ENCODE data around the gene CSGALNACT2. TPM values are rescaled to one million over a fixed set of nuclear protein-coding genes. Genes with fewer than 3 reads are reported as not detected.

CSGALNACT2 gene
- total and polyA plus RNA-seq, 2 of the 13 experiments (the other 11 are each of a cell fraction or from before 2014, with no cell fraction given), result 3.3 to 7.1 TPM

DNA sequence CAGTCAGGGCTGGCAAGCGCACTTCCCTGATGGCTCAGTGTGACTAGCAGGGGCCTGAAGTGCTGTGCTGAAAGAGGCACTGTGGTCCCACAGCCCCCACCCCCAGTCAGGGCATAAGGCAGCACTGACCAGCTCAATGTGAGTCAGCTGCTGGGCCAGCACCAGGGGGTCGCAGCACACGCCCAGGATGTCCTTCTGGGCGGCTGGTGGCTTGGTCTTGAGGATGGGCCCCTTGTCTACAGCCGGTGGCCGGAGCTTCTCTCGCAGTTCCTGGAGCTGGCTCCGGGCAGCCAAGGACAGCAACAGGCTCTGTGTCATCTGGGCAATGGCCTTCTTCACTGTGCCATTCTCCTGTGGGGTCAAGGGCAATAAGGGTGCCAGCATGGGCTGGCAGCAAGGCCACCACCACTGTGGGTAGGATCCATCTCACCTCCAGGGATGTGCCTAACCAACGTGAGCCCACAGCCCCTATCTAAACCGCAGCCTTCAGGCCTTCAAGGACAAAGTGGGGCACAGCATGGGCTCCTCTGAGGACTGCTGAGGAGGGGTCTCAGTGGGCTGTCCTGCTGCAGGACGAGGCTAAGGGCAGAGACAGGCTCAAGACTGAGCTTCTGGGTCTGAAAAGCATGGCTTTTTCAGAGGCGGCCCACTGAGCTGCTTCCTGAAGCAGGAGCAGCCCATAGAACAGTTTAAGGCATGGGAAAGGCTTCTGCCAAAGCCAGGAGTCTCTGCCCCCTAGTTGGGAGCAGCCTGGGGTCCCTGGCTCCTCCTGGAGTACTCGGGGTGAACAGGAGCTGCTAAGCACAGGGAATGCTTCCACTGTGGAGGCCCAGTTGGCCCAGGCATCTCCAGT, 62.5 kb downstream of the CSGALNACT2 start:
- Histone ChIP-seq H3K4me1 (ENCODE audit: insufficient read depth, low read length) (no peaks in the 10 kb centered on the region), H3K79me2 (ENCODE audit: insufficient read depth, low read length) (no peaks in the 10 kb centered on the region), H3K9ac (ENCODE audit: insufficient read depth, low read depth, low read length) (no peak overlapping the region), H3K4me2 (ENCODE audit: low read depth, low read length) (no peak overlapping the region), H3K27ac (ENCODE audit: extremely low read length, insufficient read depth, low read length) (no peak overlapping the region), H3K9me3 (ENCODE audit: low read length) (no peaks in the 10 kb centered on the region), H3K4me3 (replicated peaks in 1 of 3; ENCODE audit: insufficient read depth in 1 of 3, low read depth in 2 of 3, low read length in 3 of 3) (no peak overlapping the region), H2AFZ (ENCODE audit: low read length) (no peak overlapping the region), H3K36me3 (replicated peaks in 1 of 2; ENCODE audit: control insufficient read depth in 1 of 2, insufficient read depth in 2 of 2, low read length in 2 of 2) (no peaks in the 10 kb centered on the region), H4K20me1 (ENCODE audit: insufficient read depth, low read length) (no peaks in the 10 kb centered on the region), H3K27me3 (ENCODE audit: control insufficient read depth in 1 of 2, insufficient read depth in 2 of 2, low read length in 2 of 2) (peaks cover 0 to 5% of the 10 kb centered on the region in 2 experiments; a peak in 3 of 5 replicates)
- FAIRE-seq (no peak), DNase-seq (ENCODE audit: low spot score) (no peak), ATAC-seq (no peak)
- CTCF ChIA-PET (ENCODE audit: low intra/inter-chr PET ratio, low total read pairs), result no interaction called here
- WGBS (ENCODE audit: low lambda C conversion rate), result 41% methylated on average over 5 of the region's 13 CpGs
- TF ChIP-seq NFIC (IDR thresholded peaks at IDR 0.05; ENCODE audit: low read length) (no peak), PAF1 (CRISPR knock-in tag; IDR thresholded peaks at IDR 0.05) (no peak), NR1H2 (CRISPR knock-in tag; IDR thresholded peaks at IDR 0.05; ENCODE audit: borderline replicate concordance, low read depth) (no peak), TCF7L2 (IDR thresholded peaks at IDR 0.05; ENCODE audit: low read depth, low read length) (no peak), GATA4 (IDR thresholded peaks at IDR 0.05; ENCODE audit: borderline replicate concordance, low read depth) (no peak), THYN1 (CRISPR knock-in tag; IDR thresholded peaks at IDR 0.05; ENCODE audit: borderline replicate concordance, low read depth) (no peak), MEIS2 (CRISPR knock-in tag; IDR thresholded peaks at IDR 0.05) (no peak), HNRNPUL1 (IDR thresholded peaks at IDR 0.05; ENCODE audit: low read depth, low read length) (no peak)
- TF ChIP-seq, protein P1, sequence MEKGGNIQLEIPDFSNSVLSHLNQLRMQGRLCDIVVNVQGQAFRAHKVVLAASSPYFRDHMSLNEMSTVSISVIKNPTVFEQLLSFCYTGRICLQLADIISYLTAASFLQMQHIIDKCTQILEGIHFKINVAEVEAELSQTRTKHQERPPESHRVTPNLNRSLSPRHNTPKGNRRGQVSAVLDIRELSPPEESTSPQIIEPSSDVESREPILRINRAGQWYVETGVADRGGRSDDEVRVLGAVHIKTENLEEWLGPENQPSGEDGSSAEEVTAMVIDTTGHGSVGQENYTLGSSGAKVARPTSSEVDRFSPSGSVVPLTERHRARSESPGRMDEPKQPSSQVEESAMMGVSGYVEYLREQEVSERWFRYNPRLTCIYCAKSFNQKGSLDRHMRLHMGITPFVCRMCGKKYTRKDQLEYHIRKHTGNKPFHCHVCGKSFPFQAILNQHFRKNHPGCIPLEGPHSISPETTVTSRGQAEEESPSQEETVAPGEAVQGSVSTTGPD (CRISPR knock-in tag; IDR thresholded peaks at IDR 0.05), result no peak
- TF ChIP-seq, protein P2, sequence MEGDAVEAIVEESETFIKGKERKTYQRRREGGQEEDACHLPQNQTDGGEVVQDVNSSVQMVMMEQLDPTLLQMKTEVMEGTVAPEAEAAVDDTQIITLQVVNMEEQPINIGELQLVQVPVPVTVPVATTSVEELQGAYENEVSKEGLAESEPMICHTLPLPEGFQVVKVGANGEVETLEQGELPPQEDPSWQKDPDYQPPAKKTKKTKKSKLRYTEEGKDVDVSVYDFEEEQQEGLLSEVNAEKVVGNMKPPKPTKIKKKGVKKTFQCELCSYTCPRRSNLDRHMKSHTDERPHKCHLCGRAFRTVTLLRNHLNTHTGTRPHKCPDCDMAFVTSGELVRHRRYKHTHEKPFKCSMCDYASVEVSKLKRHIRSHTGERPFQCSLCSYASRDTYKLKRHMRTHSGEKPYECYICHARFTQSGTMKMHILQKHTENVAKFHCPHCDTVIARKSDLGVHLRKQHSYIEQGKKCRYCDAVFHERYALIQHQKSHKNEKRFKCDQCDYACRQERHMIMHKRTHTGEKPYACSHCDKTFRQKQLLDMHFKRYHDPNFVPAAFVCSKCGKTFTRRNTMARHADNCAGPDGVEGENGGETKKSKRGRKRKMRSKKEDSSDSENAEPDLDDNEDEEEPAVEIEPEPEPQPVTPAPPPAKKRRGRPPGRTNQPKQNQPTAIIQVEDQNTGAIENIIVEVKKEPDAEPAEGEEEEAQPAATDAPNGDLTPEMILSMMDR (CRISPR knock-in tag; IDR thresholded peaks at IDR 0.05), result no peak
- TF ChIP-seq, protein P3, sequence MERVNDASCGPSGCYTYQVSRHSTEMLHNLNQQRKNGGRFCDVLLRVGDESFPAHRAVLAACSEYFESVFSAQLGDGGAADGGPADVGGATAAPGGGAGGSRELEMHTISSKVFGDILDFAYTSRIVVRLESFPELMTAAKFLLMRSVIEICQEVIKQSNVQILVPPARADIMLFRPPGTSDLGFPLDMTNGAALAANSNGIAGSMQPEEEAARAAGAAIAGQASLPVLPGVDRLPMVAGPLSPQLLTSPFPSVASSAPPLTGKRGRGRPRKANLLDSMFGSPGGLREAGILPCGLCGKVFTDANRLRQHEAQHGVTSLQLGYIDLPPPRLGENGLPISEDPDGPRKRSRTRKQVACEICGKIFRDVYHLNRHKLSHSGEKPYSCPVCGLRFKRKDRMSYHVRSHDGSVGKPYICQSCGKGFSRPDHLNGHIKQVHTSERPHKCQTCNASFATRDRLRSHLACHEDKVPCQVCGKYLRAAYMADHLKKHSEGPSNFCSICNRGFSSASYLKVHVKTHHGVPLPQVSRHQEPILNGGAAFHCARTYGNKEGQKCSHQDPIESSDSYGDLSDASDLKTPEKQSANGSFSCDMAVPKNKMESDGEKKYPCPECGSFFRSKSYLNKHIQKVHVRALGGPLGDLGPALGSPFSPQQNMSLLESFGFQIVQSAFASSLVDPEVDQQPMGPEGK (CRISPR knock-in tag; IDR thresholded peaks at IDR 0.05), result no peak
- intact Hi-C loops (cut with micrococcal nuclease; ENCODE audit: unreplicated experiment) (loop anchor here (5.0 kb wide), 1 partner anchor 262 kb away; no protein-coding TSS in a partner anchor), in situ Hi-C loops (cut with HindIII; ENCODE audit: extremely low pct_ligation_motif_present, low pct_unique_long_range_greater_than_20kb) (no loop called here)
- POLR2A ChIA-PET, result no interaction called here
- no TSS peak for BruUV-seq (replicated peaks)

Data from HepG2 (cell line).